Fibroblast of skin of abdomen (primary cell): ENCODE results near the gene ROCK1. TPM values are rescaled to one million over a fixed set of nuclear protein-coding genes. Genes with fewer than 3 reads are reported as not detected.
"Not testable (repeated sequence)": the region's sequence is repeated elsewhere in the genome, so short reads cannot be mapped to it uniquely, and the experiment has no call there.

Experiments
- DNase-seq: peaks from one replicate; pipeline ENCODE4 v3.0.0-alpha.2; 2013
- polyA plus RNA-seq, 2 experiments: library from polyadenylated mRNA; unstranded; fragments of 120-200 nt; gene quantifications; one replicate each; pipeline ENCODE4 v1.2.1, GENCODE V29; 2013; ENCODE audit not compliant: insufficient read length in 2 of 2

The ROCK1 gene
- polyA plus RNA-seq (2013, experiment 1 of 2; ENCODE audit: insufficient read length) = 48.9 TPM
- polyA plus RNA-seq (2013, experiment 2 of 2; ENCODE audit: insufficient read length) = 47.7 TPM

GRCh38 chr18:21111346-21112139 is at the start of gene ROCK1:
ROCK1 (minus strand) TSS chr18:21111813; CDS start chr18:21110910, 903 bp downstream.
- DNase-seq = peak; percentile 97

- DNase-seq = no peak
Measured at GRCh38 chr18:21155443-21155842, 43.8 kb upstream of the ROCK1 start.

DNA sequence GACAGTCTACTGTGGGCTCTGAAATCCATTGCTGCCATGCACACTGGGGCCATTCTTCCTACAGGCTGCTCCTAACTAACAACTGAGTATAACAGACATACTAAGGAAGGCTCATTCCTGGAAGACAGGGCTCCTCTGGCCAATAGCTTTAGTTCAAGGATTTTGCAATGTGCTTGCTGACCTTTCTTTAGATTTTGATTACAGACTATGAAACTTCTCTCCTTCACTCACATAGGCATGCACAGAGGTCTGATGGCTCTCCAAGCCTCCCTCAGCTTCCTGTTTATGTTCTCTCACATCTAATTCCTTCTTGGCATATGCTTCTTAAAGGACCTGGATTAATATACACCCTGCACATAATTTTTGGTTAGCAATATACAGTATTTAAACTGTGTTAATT is 34.4 kb upstream of the ROCK1 start:
- DNase-seq = no peak

GRCh38 chr18:21145371-21145770 is 33.8 kb upstream of the ROCK1 start:
- no peak for DNase-seq

DNA sequence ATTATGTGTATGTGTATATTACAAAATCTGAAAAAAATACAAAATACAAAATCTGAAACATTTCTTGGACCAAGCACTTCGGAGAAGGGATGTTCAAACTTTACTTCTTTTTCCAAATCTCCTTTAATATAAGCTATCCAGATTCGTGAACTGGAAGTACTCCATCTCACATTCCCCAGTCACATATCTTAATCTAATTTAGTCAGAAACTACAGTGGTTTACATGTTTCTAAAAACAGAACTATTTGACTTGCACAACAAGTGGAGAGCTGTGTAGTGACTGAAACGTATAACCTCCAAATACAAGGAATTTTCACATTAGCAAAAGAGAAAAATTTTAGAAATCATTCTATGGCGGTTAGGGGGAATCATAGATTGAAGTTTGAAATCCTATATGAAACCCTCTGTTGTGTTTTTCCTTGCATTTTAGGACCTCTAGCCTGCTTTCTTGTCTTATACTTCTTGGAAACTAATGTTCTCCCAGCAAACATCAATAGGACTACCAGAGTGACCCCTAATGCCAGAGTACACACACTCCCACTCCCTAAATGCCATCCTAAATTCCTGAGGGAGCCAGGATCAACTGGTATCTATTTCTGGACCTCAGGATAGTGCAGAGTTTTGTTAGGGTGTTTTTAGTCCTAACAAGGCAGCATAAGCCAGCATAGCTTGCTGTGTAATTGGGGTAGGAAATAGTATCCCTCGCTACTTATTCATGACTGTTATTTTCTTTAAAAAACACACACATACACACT is 30.2 kb upstream of the ROCK1 start:
- DNase-seq = peak; percentile 3

DNA sequence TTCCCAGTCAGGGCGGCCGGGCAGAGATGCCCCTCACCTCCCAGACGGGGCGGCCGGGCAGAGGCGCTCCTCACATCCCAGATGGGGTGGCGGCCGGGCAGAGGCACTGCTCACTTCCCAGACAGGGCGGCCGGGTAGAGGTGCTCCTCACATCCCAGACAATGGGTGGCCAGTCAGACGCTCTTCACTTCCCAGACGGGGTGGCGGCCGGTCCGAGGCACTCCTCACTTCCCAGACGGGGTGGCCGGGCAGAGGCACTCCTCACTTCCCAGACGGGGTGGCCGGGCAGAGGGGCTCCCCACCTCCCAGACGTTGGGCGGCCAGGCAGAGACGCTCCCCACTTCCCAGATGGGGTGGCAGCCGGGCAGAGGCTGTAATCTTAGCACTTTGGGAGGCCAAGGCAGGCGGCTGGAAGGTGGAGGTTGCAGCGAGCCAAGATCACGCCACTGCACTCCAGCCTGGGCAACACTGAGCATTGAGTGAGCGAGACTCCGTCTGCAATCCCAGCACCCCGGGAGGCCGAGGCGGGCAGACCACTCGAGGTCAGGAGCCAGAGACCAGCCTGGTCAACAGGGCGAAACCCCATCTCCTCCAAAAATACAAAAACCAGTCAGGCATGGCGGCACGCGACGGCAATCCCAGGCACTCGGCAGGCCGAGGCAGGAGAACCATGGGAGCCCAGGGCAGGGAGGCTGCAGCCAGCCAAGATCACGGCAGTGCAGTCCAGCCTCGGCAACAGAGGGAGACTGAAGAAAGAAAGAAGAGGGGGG is 26.3 kb upstream of the ROCK1 start:
- DNase-seq = not testable (repeated sequence)

DNA sequence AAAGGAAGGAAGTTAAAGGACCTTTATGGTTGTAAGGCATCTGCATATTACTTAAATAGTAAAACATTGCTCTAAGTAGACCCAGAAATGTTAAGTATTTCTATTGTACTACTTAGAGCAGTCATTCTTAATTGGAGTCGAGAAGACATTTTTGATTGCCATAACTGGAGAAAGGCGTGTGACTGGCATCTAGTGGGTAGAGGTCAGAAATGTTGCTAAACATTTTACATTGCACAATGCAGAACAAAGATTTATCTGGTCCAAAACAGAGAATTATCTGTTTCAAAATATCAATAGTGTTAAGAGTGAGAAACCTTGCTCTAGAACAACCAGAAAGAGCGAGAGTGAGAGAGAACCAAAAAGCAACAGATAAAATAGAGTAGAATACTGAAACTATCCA is 23.3 kb upstream of the ROCK1 start:
- peak; percentile 43 for DNase-seq

DNA sequence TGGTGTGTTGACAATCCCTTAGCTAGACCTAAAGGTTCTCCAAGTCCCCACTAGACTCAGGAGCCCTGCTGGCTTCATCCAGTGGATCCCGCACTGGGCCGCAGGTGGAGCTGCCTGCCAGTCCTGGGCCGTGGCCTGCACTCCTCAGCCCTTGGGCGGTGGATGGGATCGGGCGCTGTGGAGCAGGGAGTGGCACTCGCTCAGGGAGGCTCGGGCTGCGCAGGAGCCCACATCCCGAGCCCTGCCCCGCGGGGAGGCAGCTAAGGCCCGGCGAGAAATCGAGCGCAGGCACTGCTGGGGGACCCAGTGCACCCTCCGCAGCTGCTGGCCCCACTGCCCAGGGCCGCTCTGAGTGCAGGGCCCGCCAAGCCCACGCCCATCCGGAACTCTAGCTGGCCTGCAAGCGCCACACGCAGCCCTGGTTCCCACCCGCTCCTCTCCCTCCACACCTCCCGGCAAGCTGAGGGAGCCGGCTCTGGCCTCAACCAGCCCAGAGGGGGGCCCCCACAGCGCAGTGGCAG is 20.8 kb upstream of the ROCK1 start:
- DNase-seq = no peak

DNA sequence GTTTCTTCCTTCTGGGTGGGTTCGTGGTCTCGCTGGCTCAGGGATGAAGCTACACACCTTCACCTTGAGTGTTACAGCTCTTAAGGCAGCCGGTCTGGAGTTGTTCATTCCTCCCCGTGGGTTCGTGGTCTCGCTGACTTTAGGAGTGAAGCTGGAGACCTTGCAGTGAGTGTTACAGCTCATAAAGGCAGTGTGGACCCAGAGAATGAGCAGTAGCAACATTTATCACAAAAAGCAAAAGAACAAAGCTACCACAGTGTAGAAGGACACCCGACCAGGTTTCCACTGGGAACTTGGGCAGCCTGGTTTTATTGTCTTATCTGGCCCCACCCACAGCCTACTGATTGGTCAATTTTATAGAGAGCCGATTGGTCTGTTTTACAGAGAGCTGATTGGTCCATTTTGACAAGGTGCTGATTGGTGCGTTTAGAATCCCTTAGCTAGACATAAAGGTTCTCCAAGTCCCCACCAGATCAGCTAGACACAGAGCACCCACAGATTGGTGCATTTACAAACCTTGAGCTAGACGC is 20.1 kb upstream of the ROCK1 start:
- DNase-seq = no peak

GRCh38 chr18:21129566-21130216 is 18.1 kb upstream of the ROCK1 start:
- peak; percentile 82 for DNase-seq

- DNase-seq = no peak
Measured at GRCh38 chr18:21123290-21123926, 11.8 kb upstream of the ROCK1 start.

DNA sequence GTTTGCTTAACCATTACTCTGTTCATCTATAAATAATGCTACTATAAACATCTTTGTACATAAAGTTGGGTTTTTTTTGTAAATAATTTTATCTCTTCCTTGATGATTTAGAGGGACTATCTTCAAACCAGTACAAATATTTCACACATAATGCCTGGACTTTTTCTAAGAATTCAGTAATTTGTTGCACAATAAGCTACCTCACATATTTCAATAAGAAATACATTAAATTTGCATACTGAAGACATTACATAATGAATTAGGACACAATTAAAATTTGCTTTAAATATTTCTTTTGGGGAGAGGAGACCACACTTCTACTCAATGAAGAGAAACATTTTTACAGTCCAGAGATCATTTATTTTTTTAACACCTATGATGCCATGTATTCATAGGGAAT is 7.2 kb upstream of the ROCK1 start:
- DNase-seq = no peak

DNA sequence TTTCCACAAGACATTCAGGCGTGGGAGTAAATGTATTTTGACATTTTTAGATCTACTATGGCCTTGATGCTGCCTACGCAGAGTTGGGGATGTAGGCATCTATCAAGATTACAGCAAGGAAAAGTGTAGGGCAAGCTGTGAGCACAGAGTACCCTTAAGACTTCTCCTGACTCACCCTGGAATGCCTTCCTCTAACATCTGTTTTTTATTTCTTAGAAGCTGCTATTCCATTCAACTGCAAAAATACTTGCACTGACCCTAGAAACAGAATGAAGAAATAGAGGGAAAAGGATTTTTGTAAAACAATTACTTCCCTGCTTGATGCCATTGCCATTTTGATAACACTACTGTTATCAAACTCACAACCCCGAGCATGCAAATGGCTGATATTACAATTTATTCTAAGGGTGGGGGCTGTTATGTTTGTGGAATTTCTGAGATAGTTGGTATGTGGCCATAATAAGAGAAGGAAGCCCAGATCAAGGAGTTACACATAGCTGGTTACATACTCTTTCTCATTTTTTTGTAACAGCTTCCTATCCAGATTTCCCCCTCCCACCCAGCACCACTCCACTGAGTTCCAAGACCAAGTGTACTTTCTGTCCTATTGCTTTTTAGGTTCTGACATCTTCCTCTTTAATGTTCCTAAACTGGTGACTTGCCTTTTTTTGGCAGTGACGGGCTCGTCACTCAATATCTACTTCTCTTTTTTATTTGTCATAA is 6.0 kb upstream of the ROCK1 start:
- peak; percentile 93 for DNase-seq

- DNase-seq = peak; percentile 92
Measured at GRCh38 chr18:21115519-21116411, 4.2 kb upstream of the ROCK1 start.

GRCh38 chr18:21112543-21113105 is 1.0 kb upstream of the ROCK1 start:
- no peak for DNase-seq

GRCh38 chr18:21112140-21112473 is 494 bp upstream of the ROCK1 start:
- DNase-seq = no peak

DNA sequence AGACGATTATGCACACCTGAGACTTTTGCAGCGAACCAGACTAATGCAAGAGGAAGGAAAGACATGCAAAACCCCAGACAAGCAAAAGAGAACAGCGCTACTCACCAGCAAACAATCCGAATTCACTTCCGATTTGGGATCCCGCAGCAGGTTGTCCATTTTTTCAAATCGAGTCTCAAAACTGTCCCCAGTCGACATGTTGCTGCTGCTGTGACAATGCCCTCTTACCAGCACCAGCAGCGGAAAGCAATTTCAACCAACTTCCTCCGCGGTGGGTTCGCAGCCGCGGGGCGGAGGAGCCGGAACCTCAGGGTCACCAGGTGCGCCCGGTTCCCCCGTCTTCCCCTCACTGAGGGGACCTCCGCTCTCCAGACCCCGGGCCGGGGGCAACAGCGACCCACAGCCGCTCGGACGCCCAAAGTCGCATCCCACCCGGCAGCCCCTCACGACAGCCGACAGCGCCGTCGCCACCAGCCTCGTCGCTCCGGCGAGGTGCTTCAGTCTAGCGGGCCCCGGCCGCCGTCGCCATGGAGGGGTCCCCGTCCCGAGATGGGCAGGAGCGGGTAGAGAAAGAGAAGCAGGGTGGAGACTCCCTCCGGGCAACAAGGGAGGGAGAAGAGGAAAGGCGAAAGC is 784 bp downstream of the ROCK1 start:
- peak; percentile 22 for DNase-seq

- DNase-seq = no peak
Measured at GRCh38 chr18:21109936-21110712, 1.5 kb downstream of the ROCK1 start.
